22Rv1 (cell line): ENCODE measurements around the gene PLAC1.

Source experiments
- H3K27ac ChIP-seq: fragments of 450-650 bp; 2 replicates; pipeline ENCODE4 v1.5.1; 2017
- ZFX ChIP-seq: fragments of 450-650 bp; IDR thresholded peaks from 2 replicates; pipeline ENCODE4 v1.6.1; 2017; ENCODE audit warnings: antibody characterized with exemption, borderline replicate concordance
- TF ChIP-seq, protein P1 (sequence below): fragments of 450-650 bp; IDR thresholded peaks from 2 replicates; pipeline ENCODE4 v1.5.1; 2017; ENCODE audit warnings: mild to moderate bottlenecking

PLAC1 gene

DNA sequence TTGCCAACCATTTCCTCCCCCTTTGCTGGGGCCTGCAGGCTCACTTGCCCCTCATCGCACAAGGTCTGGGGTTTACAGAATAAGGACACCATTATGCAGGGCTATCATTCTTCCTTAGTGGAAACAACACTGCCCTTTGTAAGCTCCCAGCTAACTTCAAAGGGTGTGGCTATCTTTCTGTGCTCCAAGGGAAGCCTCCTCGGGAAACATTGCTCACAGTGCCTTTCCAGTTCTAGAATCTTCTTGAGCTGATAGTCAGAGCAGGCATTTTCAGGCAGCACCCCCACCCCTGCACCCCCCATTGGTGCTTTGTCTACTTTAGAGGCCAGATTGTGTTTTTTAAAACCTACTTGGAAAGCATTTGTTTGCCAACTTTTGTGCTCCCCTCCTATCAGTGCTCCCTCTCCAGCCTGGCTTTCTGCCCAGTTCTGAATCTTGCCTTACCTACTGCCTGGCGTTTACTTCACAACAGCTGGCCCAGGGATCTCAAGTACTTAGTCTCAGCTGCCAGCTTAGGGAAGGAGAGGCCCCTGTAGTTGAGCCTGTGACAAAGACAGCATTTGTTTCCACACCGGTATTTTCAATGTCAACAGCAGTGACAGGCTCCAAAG is 53.5 kb downstream of the PLAC1 start:
- TF ChIP-seq ZFX = no peak
- TF ChIP-seq, protein P1, sequence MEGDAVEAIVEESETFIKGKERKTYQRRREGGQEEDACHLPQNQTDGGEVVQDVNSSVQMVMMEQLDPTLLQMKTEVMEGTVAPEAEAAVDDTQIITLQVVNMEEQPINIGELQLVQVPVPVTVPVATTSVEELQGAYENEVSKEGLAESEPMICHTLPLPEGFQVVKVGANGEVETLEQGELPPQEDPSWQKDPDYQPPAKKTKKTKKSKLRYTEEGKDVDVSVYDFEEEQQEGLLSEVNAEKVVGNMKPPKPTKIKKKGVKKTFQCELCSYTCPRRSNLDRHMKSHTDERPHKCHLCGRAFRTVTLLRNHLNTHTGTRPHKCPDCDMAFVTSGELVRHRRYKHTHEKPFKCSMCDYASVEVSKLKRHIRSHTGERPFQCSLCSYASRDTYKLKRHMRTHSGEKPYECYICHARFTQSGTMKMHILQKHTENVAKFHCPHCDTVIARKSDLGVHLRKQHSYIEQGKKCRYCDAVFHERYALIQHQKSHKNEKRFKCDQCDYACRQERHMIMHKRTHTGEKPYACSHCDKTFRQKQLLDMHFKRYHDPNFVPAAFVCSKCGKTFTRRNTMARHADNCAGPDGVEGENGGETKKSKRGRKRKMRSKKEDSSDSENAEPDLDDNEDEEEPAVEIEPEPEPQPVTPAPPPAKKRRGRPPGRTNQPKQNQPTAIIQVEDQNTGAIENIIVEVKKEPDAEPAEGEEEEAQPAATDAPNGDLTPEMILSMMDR = no peak
- H3K27ac ChIP-seq = no peak overlapping the region

DNA sequence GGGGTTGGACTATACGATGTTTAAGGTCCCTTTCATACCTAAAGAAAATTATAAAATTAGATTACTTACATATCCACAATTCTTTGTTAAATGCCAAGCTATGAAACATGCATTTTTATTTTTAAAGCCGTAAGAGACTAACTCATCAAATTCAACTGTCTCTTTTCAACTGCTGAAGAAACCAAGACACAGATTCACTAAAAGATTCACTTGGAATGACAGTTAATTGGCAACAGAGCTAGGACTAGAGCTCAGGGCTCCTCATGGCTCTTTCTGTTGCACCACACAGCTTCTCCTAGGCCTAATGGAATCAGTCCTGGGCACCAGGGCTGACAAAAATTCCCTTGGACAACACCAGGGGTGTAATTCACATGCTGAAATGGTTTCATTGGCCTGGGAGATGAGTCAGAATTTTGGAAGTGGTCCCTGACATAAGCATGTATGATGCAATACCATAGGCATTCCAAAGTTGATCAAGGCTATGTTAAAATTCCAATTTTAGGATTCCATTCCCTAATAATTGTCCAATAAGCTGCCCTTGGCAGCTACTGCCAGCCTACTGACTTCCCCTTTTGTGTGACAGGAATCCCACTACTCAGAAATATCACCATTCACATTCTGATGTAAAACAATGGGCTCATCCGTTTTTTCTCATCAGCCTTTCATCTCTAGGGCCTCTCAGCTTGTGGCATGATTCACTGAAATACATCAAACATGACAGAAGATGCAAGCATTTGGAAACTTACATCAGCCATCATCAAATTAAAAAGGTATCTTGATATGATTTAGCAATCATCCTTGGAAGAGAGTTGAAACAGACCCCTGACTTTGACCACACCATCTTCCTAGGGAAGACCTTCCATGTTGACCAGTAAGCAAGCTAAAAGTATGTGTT is 54.2 kb downstream of the PLAC1 start:
- no peak overlapping the region for H3K27ac ChIP-seq
- no peak for TF ChIP-seq ZFX
- TF ChIP-seq, protein P1 = no peak

DNA sequence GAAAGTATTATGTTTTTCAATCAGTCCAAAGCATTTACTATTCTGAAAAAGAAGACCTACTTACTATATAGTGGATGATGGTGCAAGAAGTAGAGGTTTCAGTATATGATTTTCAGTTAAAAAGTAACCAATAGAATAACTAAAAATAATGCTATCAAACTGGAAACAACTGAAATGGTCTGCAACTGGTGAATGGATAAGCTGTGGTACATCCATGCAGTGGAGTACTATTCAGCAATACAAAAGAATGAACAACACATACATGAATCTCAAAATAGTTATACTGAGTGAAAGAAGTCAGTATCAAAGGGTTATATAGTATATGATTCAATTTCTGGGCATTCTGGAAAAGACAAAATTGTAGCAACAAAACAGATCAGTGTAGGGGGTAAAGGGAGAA is 55.9 kb downstream of the PLAC1 start:
- TF ChIP-seq, protein P1 = no peak
- no peak for TF ChIP-seq ZFX
- no peak overlapping the region for H3K27ac ChIP-seq

DNA sequence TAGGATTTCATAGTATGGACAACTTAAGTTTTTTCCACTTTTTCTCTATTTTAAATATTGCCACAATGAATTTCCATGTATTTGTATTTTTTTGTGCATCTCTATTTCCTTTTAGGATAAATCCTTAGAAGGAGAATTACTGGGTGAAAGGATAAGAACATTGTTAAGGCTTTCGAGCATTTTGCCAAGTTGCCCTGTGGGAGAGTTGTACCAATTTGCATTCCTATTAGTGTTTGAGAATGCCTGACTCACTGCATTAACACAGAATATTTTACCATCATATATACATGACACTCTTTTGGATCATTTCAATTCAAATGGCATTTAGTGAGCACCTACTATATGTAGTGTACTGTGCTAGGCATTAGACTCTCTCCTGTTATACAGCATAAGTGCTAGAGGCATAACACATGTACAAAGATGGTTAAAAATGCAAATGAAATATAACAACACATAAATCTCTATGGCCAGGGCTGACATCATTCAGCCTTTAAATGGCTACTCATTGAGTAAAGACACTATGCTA is 57.0 kb downstream of the PLAC1 start:
- no peak overlapping the region for H3K27ac ChIP-seq
- TF ChIP-seq, protein P1 = no peak
- no peak for TF ChIP-seq ZFX

DNA sequence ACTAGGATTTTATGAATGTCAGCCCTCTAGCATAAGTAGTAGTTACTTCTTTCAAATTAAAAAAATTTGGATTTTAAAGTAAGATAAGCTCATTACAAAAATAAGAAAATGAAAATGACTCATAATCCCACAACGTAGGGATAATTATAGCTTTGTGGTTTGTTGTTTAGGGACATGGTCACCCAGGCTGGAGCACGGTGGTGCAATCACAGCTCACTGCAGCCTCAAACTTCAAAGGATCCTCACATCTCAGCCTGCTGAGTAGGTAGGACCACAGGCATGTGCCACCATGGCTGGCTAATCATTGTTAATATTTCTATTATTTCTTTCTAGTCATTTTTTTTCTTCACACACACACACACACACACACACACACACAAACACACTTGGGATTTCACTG is 57.6 kb downstream of the PLAC1 start:
- H3K27ac ChIP-seq = no peak overlapping the region
- TF ChIP-seq, protein P1 = no peak
- TF ChIP-seq ZFX = no peak

DNA sequence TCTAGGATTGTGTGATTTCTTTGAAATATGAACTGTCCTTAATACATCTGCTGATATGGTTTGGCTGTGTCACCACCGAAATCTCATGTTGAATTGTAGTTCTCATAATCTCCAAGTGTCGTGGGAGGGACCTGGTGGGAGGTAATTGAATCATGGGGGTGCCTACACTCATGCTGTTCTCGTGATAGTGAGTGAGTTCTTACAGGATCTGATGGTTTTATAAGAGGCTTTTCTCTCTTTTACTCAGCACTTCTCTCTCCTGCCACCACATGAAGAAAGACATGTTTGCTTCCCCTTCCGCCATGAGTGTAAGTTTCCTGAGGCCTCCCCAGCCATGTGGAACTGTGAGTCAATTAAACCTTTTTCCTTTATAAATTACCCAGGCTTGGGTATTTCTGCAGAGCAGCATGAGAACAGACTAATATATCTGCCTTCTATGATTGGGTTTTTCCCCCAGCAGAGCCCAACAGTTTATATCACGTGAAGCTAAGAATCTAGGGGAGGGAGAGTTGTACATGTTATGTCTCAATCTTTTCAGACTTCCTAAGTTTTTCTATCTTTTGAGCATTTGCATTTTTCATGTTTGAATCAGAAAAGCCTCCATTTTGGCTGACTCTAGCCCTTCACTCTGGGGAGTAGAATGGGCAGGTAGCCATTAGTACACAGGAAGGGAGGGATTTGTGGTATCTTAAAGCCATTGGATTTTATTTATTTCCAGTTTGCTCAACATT is 58.9 kb downstream of the PLAC1 start:
- TF ChIP-seq, protein P1 = no peak
- TF ChIP-seq ZFX = no peak
- H3K27ac ChIP-seq = no peak overlapping the region

DNA sequence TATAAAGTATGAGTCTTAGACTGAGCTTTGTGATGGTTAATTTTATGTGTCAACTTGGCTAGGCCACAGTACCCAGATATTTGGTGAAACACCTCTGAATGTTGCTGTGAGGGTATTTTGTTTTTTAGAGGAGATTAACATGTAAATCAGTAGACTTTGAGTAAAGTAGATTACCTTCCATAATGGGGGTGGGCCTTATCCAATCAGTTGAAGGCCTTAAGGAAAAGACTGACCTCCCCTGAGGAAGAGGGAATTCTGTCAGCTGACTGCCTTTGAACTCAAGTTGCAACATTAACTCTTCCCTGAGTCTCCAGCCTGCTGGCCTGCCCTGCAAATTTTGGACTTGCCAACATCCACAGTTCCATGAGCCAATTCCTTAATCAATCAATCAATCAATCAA is 66.0 kb downstream of the PLAC1 start:
- H3K27ac ChIP-seq = no peak overlapping the region
- TF ChIP-seq, protein P1 = no peak
- no peak for TF ChIP-seq ZFX
